CD4-positive, alpha-beta T cell treated with Interleukin-15 for 1 hour (primary cell): Measurements from ENCODE around the gene FOXK2.
"Not testable (repeated sequence)": the region's sequence is repeated elsewhere in the genome, so short reads cannot be mapped to it uniquely, and the experiment has no call there.

Experiments used
- DNase-seq: peaks from one replicate; pipeline ENCODE4 v3.0.0-alpha.2; 2020

FOXK2 gene

DNA sequence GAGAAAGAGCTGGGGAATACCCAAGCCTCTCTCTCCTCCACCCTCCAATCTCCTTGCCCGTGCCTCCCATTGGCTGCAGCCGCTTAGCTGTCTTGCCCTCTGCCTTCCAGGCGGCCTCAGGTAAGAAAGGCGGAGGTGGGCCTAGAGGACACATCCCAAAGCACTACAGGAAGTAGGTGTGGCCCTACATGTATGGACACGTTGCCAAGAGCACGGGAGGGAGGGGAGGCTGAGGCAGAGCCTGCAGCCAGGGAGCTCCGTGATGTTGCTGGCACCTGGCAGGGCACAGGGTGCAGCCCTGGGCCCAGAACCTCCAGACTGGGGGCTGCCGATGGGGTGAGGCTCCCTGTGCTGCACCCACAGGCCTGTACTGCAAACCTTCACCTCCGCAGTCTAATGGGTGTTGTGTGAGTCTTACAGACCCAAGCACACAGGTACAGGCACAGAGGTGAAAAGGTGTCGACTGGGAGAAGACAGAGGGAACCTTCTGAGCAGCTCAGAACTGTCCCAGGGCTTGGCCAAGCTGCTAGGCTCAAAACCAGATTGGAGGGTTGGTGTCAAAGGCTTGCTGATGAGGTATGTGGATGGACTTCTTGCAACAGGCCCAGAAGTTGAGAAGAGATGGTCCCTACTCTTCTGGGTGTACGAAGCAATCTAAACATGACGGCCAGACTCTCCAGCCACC, 23.5 kb upstream of the FOXK2 start:
- DNase-seq: no peak

DNA sequence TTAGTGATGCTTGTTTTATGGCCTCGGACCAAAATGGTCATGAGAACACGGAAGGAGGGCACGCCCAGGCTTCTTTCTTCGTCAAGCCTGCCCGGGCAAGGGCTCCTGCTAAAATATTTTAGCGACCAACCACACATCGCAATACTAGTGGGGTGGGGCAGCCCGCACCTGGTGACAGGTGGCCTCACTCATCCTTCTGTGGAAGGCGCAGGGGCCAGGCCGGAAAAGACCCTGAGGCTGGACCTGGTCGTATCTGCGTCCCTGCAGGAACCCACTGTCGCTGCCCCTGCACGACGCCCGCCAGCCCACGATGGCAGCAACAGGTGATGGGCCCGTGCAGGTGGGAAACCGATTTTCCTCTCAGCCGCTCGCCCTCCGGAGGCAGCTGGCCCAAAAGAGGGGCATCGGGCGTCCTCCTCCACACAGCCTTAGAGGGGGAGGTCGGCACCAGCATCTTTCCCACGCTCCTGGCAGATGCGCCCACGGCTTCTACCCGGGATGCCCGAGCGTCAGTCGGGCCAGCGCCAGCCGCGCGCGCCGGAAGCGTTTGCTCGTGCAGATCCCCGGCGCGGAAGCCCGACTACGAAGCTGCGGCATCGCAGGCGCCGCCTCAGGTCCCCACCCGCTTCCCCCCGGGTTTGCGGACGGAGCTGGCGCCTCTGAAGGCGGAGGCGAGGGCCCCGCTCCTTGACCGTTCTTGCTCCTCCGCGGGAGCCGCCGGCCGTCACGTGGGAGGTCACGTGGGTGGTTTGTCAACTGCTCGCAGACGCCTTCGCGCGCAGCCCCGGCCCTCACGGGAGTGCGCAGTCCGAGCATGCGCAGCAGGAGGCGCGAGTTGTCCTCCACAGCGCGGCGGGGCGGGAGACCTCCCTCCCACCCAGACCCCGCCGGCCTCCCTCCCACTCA, 22.8 kb upstream of the FOXK2 start:
- peak; percentile 93 for DNase-seq

DNA sequence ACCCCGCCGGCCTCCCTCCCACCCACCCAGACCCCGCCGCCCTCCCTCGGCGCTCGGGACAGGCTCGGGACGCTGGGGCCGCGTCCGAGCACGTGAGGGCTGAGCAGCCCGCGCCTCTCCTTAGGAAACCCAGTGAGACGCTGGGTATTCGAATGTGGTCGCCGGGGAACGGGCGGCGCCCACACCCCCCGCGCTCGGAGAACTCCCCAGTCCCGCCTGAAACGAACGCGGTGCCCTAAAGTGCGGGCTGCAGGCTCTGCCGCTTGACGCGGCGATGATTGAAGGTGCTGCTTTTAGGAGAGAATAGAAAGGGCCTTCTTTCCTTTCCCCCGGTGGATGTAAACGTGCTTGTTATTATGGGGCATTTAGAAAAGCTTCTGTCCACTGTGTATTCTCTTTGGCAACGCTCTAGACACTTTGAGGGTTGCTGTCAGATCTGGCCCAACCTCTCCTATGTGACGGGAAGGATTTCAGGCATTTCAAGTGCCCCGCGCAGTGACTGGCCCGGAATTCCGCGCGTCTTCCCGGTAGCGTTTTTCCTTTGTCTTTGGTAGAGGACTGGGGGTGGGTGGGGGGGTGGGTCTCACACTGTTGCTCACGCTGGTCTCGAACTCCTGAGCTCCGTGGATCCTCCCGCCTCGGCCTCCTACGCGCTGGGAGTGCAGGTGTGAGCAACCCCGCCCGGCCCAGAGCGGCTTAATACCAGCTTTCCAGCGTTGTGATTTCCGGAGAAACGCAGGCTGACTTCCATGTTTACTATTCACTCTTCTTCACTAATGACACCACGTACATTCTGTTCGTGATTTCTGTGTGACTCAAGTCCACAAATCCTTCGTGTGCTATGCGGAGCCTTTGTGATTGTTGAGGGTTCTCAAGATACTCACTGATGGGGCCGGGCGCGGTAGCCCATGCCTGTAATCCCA, 21.8 kb upstream of the FOXK2 start:
- peak; percentile 46 for DNase-seq

DNA sequence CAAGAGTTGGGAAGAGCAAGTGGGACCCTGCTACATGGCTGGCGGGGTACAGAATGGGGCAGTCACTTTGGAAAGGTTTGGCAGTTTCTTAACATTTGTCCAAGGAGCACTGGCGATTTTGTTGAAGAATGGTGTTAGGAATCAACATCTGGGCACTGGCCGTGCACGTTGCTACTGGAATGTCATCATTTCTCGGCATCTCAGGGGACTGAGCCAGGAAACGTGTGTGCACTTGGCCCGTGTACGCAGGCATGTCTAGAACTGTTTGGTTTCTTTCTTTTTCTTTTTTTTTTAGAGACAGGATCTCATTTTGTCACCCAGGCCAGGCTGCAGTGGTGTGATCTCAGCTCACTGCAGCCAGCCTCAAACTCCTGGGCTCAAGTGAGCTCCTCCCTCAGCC, 17.3 kb upstream of the FOXK2 start:
- DNase-seq: no peak

DNA sequence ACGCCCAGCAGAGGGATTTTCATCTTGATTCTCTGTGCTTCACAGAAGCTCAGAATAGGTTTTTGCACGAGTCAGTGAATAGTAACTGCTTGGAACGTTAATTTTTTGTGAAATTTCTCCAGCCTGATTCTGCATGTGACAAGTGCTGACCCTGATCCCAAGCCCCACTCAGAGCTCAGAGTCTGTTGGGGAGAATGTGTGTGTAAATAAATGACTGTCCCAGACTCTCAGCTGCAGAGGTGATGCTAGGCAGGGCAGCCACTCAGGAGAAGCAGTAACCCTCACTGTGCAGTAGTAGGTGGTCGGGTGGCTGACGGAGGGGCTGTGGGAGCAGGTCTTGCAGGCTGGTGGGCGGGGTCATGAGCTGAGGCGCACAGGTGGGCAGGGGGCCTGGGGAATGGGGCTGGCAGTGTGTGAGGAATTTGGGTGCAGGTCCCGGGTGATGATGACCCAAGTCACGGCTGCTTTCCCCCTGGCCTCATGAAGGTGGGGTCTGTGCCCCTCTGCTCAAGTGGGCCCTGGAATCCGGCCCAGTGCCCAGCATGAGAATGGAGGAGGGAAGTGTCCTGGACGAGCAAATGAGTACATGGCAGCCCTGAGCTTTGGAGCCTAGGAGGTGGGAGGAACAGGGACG, 16.3 kb upstream of the FOXK2 start:
- no peak for DNase-seq

DNA sequence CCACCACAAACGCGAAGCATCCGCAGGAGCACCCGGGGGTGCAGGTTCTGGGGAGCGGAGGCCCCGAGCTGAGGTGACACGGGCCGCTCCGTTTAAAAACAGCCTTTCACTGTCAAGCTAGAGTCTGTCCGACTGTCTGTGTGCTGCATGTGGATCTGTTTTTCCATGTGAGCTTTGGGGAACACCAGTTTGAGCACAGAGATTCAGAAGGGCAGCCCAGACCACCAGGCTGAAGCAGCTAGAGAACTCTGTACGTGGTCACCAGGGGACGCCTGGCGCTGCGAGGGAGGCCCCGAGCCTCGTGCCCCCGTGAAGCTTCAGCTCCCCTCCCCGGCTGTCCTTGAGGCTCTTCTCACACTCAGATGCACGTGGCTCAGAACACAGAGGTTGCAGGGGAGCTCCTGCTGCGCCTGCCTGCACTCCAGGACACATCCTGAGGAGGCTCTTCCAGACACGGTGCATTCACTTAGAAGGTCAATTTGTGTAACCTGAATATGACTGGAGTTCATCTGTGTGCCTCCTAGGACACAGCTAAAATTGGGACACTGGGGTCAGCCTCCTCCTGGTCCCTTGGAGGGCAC, 15.7 kb upstream of the FOXK2 start:
- no peak for DNase-seq

DNA sequence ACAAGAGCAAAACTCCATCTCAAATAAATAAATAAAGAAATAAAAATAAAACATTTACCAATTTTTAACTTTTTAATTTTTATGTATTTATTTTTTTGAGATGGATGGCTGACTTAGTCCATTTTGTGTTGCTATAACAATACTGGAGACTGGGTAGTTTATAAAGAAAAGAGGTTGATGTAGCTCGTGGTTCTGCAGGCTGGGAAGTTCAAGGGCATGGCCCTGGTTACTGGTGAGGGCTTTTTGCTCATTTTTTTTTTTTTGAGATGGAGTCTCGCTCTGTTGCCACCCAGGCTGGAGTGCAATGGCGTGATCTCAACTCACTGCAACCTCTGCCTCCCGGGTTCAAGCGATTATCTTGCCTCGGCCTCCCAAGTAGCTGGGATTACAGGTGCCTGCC, 14.2 kb upstream of the FOXK2 start:
- DNase-seq: no peak

DNA sequence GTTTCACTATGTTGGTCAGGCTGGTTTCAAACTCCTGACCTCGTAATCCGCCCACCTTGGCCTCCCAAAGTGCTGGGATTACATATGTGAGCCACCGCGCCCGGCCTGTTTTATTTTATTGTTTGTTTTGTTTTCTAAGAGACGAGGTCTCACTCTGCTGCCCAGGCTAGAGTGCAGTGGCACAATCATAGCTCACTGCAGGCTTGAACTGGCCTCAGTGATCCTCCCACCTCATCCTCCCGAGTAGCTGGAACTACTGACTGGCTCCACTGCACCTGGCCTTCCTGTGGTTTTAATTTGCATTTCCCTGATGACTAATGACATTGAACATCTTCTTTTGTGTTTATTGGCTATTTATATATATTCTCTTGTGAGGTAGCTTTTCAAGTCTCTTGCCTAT, 13.1 kb upstream of the FOXK2 start:
- DNase-seq: peak; percentile 63

GRCh38 chr17:82507631-82508175, 11.8 kb upstream of the FOXK2 start:
- DNase-seq: no peak

DNA sequence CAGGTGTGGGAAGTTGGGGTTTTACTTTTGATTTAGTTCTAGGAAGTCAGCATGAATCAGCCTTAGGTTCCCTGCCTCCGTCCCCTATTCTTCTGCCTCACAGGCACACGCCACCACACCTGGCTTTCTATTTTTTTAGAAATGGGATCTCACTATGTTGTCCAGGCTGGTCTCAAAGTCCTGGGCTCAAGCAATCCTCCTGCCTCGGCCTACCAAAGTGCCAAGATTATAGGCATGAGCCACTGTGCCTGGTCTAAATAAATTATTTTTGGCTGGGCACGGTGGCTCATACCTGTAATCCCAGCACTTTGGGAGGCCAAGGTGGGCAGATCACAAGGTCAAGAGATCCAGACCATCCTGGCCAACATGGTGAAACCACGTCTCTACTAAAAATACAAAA, 7.9 kb upstream of the FOXK2 start:
- not testable (repeated sequence) for DNase-seq

DNA sequence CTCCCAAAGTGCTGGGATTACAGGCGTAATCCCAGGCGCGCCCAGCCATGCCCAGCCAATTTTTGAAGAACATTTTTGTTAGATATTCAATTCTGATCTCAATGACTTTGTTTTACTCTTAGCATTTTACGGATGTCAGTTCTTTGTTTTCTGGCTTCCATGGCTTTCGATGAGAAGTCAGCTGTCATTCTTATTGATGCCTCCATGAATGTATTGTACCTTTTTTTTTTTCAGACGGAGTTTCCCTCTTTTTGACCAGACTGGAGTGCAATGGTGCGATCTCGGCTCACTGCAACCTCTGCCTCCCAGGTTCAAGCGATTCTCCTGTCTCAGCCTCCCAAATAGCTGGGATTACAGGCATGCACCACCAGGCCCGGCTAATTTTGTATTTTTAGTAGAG, 5.7 kb upstream of the FOXK2 start:
- not testable (repeated sequence) for DNase-seq

DNA sequence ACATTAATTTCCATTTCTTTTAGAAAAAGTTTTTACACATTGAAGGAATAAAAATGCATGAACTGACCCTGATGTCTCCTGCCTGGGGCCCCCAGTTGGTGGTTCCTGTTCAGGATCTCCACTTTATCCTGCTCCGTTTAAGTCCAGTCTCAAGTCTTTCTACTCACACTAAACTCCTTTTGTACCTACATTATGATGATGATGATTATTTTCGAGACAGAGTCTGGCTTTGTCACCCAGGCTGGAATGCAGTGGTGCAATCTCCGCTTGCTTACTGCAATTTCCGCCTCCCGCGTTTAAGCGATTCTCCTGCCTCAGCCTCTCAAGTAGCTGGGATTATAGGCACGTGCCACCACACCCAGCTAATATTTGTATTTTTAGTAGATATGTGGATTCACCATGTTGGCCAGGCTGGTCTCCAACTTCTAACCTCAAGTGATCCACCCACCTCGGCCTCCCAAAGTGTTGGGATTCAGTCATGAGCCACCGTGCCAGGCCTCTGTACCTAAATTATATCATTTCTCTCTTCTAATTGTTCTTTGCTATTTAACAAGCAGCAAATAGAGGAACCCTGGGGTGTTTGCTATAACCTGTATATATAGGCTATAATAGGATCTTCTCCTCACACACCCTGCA, 2.2 kb upstream of the FOXK2 start:
- no peak for DNase-seq

- DNase-seq: peak; percentile 20
These were observed 705 bp downstream of the FOXK2 start for GRCh38 chr17:82519971-82520903.

- DNase-seq: no peak
These were observed 5.0 kb downstream of the FOXK2 start for GRCh38 chr17:82524540-82524939.

DNA sequence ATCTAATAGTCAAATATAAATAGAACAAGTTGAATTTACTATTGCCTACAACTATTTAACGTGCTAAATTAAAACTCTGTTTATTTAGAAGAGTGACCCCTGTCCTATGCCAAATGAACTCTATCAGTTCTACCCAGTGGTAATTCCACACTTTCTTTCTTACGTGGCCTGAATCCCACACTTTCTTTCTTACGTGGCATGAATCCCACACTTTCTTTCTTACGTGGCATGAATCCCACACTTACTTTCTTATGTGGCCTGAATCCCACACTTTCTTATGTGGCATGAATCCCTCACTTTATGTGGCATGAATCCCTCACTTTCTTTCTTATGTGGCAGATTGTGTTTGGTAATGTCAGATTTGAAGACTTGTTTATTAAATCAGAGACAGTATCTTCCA, 6.2 kb downstream of the FOXK2 start:
- DNase-seq: no peak

DNA sequence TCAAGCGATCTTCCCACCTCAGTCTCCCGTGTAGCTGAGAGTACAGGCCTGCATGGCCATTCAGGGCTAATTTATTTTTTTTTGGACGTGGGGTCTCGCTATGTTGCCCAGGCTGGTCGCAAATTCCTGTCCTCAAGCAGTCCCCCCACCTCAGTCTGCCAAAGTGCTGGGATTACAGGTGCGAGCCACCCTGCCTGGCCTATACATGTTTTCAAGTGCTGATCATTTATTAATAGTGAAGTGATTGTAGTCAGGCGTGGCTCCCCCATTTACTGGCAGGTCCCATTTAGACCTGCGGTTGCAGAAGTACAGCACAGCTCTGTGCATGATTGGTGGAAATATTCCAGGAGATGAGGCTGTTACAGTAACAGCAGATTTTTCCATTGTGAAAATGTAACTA, 8.4 kb downstream of the FOXK2 start:
- no peak for DNase-seq

DNA sequence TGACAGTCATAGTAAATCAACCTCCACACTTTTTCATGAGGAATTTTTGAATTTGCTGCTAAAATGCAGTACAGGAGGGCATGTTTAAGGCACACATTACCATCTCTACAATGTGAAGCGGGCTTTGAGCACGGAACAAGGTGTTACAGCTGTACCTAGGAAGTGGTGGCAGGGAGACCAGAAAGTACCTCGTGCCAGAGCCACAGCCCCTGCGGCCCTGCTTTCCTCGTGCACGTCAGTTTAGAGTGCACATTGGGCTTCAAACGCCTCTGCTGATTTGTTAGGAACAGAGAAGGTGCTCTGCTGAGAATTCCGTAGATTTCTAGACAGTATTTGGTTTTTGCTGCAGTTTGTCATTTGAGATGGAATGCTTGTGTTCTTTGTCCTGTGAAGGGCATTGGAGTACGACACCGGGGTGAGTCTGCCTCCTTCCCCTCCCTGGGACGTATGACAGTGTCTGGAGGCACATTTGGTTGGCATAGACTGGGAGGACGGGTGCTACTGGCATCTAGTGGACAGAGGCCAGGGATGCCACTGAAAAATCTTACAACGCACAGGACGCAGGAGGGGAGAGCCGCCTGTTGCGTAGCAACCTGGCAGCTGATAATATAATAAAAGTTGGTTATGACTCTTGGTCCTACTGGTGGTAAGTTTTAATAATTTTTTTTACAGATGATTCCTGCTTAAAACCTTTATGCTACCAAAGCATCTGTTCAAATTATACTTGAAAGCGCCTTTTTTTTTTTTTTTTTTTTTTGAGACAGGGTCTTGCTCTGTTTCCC, 9.1 kb downstream of the FOXK2 start:
- DNase-seq: peak; percentile 19

DNA sequence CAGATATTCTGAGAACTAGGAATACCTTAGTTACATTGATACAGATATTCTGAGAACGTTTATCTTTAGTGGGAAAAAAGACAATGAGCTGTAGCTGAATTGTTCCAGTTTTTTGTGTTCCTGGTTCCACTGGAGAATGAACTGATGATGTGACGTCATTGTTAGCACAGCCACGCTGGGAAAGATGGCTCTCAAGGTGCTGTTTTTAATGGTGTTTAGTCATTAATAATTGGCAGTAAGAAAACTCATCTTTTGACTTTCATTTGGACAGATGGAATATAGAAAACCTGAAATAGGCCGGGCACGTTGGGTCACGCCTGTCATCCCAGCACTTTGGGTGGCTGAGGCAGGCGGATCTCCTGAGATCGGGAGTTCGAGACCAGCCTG, 10.4 kb downstream of the FOXK2 start:
- no peak for DNase-seq

DNA sequence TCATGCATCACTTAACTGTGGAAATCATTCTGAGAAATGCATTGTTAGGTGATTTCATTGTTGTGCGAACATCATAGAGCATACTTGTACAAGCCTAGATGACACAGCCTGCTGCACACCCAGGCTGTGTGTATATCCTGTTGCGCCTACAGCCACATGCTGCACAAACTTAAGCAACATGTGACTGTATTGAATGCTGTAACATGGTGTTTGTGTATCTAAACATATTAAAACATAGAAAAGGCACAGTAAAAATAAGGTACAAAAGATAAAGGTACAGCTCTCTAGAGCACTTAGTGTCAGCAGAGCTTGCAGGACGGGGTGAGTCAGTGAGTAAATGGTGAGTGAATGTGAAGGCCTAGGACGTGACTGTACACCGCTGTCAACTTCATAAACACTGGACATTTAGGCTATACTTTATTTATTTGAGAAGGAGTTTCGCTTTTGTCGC, 11.9 kb downstream of the FOXK2 start:
- no peak for DNase-seq
